K562 (cell line): ENCODE data around the gene GOLPH3L. TPM values are rescaled to one million over a fixed set of nuclear protein-coding genes. Genes with fewer than 3 reads are reported as not detected.
A peak's percentile ranks its signal among the peaks of the same experiment; 100 is the strongest.

Experiments
- BCLAF1 ChIP-seq, 2 experiments: fragments of 450-650 bp in 1 of 2; IDR thresholded peaks; 2 replicates each; pipeline ENCODE4 v1.6.1; 2011 to 2017; ENCODE audit warnings: low read depth in 2 of 2, antibody characterized with exemption in 1 of 2, borderline replicate concordance in 1 of 2, low read length in 1 of 2, mild to moderate bottlenecking in 1 of 2, mixed read lengths in 1 of 2; ENCODE audit not compliant: control insufficient read depth in 1 of 2
- CHD1 ChIP-seq: fragments of 200-600 bp; sonication (generic); IDR thresholded peaks from one replicate; pipeline ENCODE4 v1.6.1; 2012; ENCODE audit warnings: mild to moderate bottlenecking, moderate library complexity, low read length, inconsistent platforms
- COPS2 ChIP-seq: fragments of 450-650 bp; conservative IDR thresholded peaks from 2 replicates; pipeline ENCODE4 v1.6.1; 2016; ENCODE audit warnings: mild to moderate bottlenecking, moderate library complexity
- E2F1 ChIP-seq: sonication (generic); formaldehyde crosslinking; IDR thresholded peaks from 2 replicates; pipeline ENCODE4 v1.8.1; 2023; ENCODE audit warnings: mild to moderate bottlenecking, missing genetic modification reagents, moderate library complexity
- FOXM1 ChIP-seq, 2 experiments: fragments of 450-650 bp in 1 of 2; sonication (generic) in 1 of 2; formaldehyde crosslinking in 1 of 2; IDR thresholded peaks; 2 replicates each; pipeline versions ENCODE4 v1.6.1 to v1.9.0; 2017 to 2022; ENCODE audit warnings: low read depth in 2 of 2, mild to moderate bottlenecking in 2 of 2, missing genetic modification reagents in 1 of 2, moderate library complexity in 1 of 2
- IRF1 ChIP-seq: sonication (generic); formaldehyde crosslinking; IDR thresholded peaks from 2 replicates; pipeline ENCODE4 v1.8.0; 2022; ENCODE audit warnings: missing genetic modification reagents, mild to moderate bottlenecking, borderline replicate concordance
- KLF6 ChIP-seq: fragments of 250-450 bp; sonication (Bioruptor Pico); IDR thresholded peaks from 2 replicates; pipeline ENCODE4 v1.4.0; 2020; ENCODE audit warnings: mild to moderate bottlenecking, moderate library complexity, borderline replicate concordance
- MCM5 ChIP-seq: fragments of 450-650 bp; IDR thresholded peaks from 2 replicates; pipeline ENCODE4 v1.6.1; 2016; ENCODE audit warnings: low read depth
- PPARD ChIP-seq: fragments of 250-450 bp; sonication (Bioruptor Pico); IDR thresholded peaks from 2 replicates; pipeline ENCODE4 v1.8.0; 2022; ENCODE audit warnings: inconsistent platforms, mild to moderate bottlenecking, moderate library complexity
- RBM34 ChIP-seq: fragments of 200-400 bp; formaldehyde crosslinking; IDR thresholded peaks from 2 replicates; pipeline ENCODE4 v1.6.1; 2018; ENCODE audit warnings: low read length, borderline replicate concordance; ENCODE audit not compliant: insufficient read depth
- TAF7 ChIP-seq: fragments of 450-650 bp; IDR thresholded peaks from 2 replicates; pipeline ENCODE4 v1.6.1; 2016; ENCODE audit warnings: missing genetic modification characterization, missing compliant biosample characterization
- TFAP4 ChIP-seq: sonication (generic); formaldehyde crosslinking; IDR thresholded peaks from 2 replicates; pipeline ENCODE4 v1.8.0; 2022; ENCODE audit warnings: missing genetic modification reagents, mild to moderate bottlenecking, moderate library complexity, borderline replicate concordance
- ZBTB1 ChIP-seq: sonication (generic); formaldehyde crosslinking; IDR thresholded peaks from 2 replicates; pipeline ENCODE4 v1.8.1; 2023; ENCODE audit warnings: missing genetic modification reagents, low read depth, mild to moderate bottlenecking, borderline replicate concordance
- ZNF408 ChIP-seq: fragments of 250-450 bp; sonication (Bioruptor Pico); IDR thresholded peaks from 2 replicates; pipeline ENCODE4 v1.4.0; 2020; ENCODE audit warnings: low read depth, mild to moderate bottlenecking, moderate library complexity
- polyA plus RNA-seq, 8 experiments: library from polyadenylated mRNA; depleted of rRNA in 4 of 8; stranded (reverse) in 5 of 8; unstranded in 3 of 8; fragments of >200 nt; fragmentation: Nextera tagmentation in 2 of 8; fragmentation: Illumina TruSeq in 1 of 8; extraction: Ambion mirVana in 2 of 8; extraction: Trizol in 1 of 8; gene quantifications; 2 replicates each; pipeline versions ENCODE4 v1.2.1 to v1.2.3, GENCODE V29; 2011 to 2014; ENCODE audit warnings: inconsistent platforms in 1 of 8, missing spikeins in 1 of 8
- total RNA-seq, 7 experiments: library from RNA; depleted of rRNA in 6 of 7; stranded (reverse); fragments of >200 nt in 6 of 7; fragmentation: Illumina TruSeq in 2 of 7; extraction: Trizol in 2 of 7; gene quantifications; 2 replicates each; pipeline versions ENCODE4 v1.2.1 to v1.2.3, GENCODE V29; 2011 to 2021; ENCODE audit warnings: low replicate concordance in 1 of 7

The GOLPH3L gene
- total and polyA plus RNA-seq, 9 of the 15 experiments (the other 6 are each of a cell fraction or from before 2014, with no cell fraction given): 8.1 to 42.1 (median 21.6) TPM

GRCh38 chr1:150619576-150620509 lies 77.1 kb downstream of the GOLPH3L start (continued):
- TF ChIP-seq BCLAF1 (IDR thresholded peaks at IDR 0.05; ENCODE audit: borderline replicate concordance in 1 of 2, control insufficient read depth in 1 of 2, low read depth in 2 of 2, low read length in 1 of 2) (0 out of 4 replicates have a peak, but pooled peaks of 1 of the 2 experiments have one; percentile 80), KLF6 (CRISPR knock-in tag) (no peak), ZNF408 (CRISPR knock-in tag) (no peak), CHD1 (no peak), ZBTB1 (CRISPR knock-in tag) (no peak), FOXM1 (IDR thresholded peaks at IDR 0.05; ENCODE audit: low read depth) (no peak; the same call in none of the 2 replicates), FOXM1 (CRISPR knock-in tag; IDR thresholded peaks at IDR 0.05; ENCODE audit: low read depth) (no peak), RBM34 (no peak), TAF7 (tag) (no peak), MCM5 (no peak), TFAP4 (CRISPR knock-in tag) (no peak), PPARD (CRISPR knock-in tag) (no peak), E2F1 (CRISPR knock-in tag) (no peak), IRF1 (CRISPR knock-in tag) (no peak), COPS2 (no peak)
